GM21526 (cell line): ENCODE results near the gene NCOR2.

ENCODE experiments used
- ATAC-seq: cut with Tn5 transposase; IDR thresholded peaks from one replicate; pipeline ENCODE4 v1.9.1; 2021; ENCODE audit warnings: moderate library complexity; ENCODE audit not compliant: unreplicated experiment, low FRiP score

NCOR2 gene

DNA sequence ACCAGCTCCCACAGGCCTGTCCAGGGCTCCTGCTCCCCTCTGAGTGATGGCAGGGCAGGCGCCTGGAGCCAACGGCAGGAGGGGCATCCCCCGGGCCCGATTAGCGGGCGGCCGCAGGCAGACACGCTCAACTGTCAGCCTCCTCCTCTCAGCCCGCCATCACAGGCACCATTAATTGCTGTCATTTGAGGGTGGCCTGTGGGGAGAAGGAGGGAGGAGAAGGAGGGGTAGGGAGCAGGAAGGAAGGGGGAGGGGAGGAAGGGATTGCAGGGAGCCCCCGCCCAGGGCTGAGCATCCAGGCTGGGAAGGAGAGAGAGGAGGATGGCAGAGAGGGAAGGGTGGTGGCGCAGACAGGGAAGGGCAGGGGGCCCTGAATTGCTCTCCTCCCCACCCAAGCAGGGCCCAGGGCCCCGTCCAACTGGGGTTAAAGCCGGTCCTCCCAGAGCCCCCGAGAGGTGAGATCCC, 36.1 kb downstream of the NCOR2 start:
- ATAC-seq: no peak

DNA sequence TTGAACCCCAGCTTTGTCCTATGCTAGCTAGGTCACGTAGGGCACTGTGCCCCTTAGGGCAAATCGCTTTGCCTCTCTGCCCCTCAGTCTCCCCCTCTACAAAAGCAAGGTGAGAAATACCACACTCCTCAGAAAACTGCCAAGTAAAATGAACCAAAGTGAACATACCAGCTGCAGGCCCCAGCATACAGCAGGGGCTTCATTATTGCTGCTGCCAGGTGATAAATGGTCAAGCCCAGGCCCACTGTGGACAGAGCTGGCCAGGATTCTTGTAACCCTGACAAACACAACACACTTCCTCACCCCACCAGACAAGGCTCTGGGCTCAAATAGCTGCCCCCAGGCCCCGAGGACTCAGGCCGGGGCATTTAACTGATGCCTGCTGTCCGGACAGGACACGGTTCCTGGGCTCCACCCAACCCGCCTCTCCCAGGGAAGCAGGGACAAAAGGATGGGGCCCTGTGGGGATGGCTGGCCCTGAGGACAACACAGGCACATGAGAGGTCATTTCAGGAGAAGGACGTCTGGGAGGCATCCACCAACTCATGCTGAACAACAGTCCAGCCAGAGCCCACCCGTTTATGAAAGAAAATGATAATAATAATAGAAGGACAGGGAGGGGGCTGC, 36.7 kb downstream of the NCOR2 start:
- no peak for ATAC-seq

GRCh38 chr12:124529565-124530276, 37.7 kb downstream of the NCOR2 start:
- no peak for ATAC-seq

- ATAC-seq: no peak
These were observed 39.4 kb downstream of the NCOR2 start for GRCh38 chr12:124527861-124528561.

- no peak for ATAC-seq
These were observed 41.3 kb downstream of the NCOR2 start for GRCh38 chr12:124525927-124526692.

- ATAC-seq: no peak
These were observed 42.0 kb downstream of the NCOR2 start for GRCh38 chr12:124525455-124525854.

DNA sequence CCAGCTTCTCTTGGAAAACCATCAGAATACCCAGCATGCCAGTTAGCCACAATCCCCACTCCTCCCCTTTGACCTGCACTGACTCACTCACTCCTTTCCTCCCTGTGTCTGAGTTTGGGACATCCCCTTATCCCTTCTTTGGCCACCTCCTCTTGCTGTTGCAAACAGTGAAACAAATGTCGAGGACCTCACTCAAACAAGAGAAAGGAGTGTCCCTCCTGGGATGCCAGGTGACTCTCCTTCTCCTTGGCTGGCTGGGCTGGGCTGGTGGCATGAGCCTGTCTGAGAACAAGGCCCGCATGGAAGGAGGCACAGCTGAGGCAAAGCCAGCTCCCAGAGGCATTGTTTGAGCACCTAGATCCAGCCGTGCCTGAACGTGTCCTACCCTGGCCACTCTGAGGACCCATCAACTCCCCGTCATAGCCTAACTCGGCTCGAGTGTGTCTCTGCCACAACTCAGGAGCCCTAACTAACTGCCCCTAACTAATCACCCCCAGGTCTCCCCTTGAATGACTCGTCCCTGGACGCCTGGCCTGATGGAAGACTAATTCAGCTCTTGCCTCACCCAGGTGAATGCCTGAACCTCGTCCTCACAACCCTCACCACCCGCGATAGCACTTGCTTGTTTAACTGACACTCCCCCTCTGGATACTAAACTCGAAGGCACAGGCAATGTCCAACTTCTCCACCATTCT, 43.0 kb downstream of the NCOR2 start:
- ATAC-seq: no peak

- ATAC-seq: no peak
These were observed 44.3 kb downstream of the NCOR2 start for GRCh38 chr12:124523071-124523470.

GRCh38 chr12:124520907-124521306, 46.5 kb downstream of the NCOR2 start:
- no peak for ATAC-seq

GRCh38 chr12:124520265-124520701, 47.1 kb downstream of the NCOR2 start:
- no peak for ATAC-seq

- no peak for ATAC-seq
These were observed 47.7 kb downstream of the NCOR2 start for GRCh38 chr12:124519746-124520145.

DNA sequence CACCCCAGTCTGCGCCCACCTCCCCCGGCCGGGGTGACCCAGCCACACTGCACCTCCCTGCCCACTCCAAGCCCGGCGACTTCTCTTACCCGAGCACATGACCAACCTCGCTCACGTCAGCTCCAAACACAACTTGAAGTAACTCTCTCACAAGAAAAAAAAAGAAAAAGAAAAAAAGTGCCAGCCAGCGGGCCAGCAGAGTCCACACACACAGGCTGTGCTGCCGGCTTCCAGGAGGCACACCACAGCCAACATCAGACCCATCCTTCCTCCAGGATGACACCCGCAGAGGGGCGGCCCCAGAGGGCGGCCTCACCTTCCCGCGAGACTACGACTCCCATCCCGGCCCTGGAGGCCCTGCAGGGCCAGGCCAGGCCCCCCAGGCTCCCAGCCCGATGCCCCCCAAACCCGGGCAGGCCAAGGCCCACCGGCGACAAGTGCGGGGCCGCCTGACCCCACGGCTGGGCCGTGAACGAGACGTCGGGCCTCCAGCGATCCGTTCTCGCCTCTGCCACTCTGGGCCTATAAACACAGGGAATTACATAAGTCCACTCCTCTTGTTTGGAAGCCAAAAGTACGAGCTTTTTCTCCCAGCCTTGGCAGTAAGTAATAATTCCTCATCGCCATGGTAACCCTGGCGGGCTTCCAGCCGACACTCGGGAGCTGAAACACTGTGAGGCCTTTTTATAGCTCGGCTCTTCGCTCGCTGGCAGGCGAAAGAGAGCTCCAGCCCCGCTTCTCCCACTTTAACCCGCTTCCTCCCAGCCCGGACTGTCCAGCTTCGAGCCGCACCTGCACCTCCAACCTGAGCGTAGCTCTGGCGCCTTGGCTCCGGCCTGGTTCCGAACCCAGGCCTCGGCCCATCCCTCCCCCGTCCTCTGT, 49.1 kb downstream of the NCOR2 start:
- ATAC-seq: no peak
